GM12891 (cell line): Measurements from ENCODE around the gene ZFPM1.

Experiments
- POLR2A ChIP-seq: IDR thresholded peaks from 2 replicates; pipeline ENCODE4 v1.6.1; 2011; ENCODE audit warnings: low read depth, low read length, control low read depth
- POLR2AphosphoS5 ChIP-seq: IDR thresholded peaks from 2 replicates; pipeline ENCODE4 v1.6.1; 2011; ENCODE audit warnings: low read depth, low read length, control low read depth

- no peak for TF ChIP-seq POLR2A
- TF ChIP-seq POLR2AphosphoS5, result no peak
Observed at GRCh38 chr16:88526906-88527185, 73.8 kb downstream of the ZFPM1 start.
